Breast epithelium (tissue), 4 donors: ENCODE data around the gene POM121. TPM values are rescaled to one million over a fixed set of nuclear protein-coding genes. Genes with fewer than 3 reads are reported as not detected.
"Not testable (repeated sequence)": the region's sequence is repeated elsewhere in the genome, so short reads cannot be mapped to it uniquely, and the experiment has no call there.

Experiments
- DNase-seq, 2 donors: peaks; one replicate each; pipeline ENCODE4 v3.0.0-alpha.2; 2019; ENCODE audit warnings: low spot score in 2 of 2
- H3K27ac ChIP-seq, 2 donors: fragments of 200-600 bp; sonication (generic) in 1 of 2; one replicate each; pipeline ENCODE4 v1.5.1; 2016 to 2019; ENCODE audit warnings: mild to moderate bottlenecking in 1 of 2
- H3K27me3 ChIP-seq, 2 donors: fragments of 200-600 bp; sonication (generic) in 1 of 2; one replicate each; pipeline versions ENCODE4 v1.5.1 to v1.6.0; 2017 to 2019; ENCODE audit warnings: control low read depth in 1 of 2, mild to moderate bottlenecking in 1 of 2
- H3K36me3 ChIP-seq: fragments of 200-600 bp; one replicate; pipeline ENCODE4 v1.5.1; 2019
- H3K4me1 ChIP-seq, 2 donors: fragments of 200-600 bp; sonication (generic); one replicate each; pipeline ENCODE4 v1.5.1; 2016 to 2019; ENCODE audit warnings: control low read depth in 1 of 2
- H3K4me3 ChIP-seq, 3 donors: fragments of 200-600 bp; sonication (generic); 1 replicate in 2 of 3; 2 replicates in 1 of 3; pipeline ENCODE4 v1.5.1; 2016 to 2019; ENCODE audit warnings: mild to moderate bottlenecking in 3 of 3, moderate library complexity in 2 of 3
- H3K9me3 ChIP-seq, 2 donors: fragments of 200-600 bp; sonication (generic) in 1 of 2; one replicate each; pipeline ENCODE4 v1.5.1; 2016 to 2019; ENCODE audit warnings: control low read depth in 1 of 2
- intact Hi-C: fragments of 100-400 bp; cut with DNase I; formaldehyde crosslinking; loops from one replicate; pipeline ENCODE4 v1.15.1; 2023; ENCODE audit warnings: low total_unique reads
- total RNA-seq, 3 donors: library from RNA; depleted of rRNA; stranded (reverse); fragments of >200 nt; gene quantifications; one replicate each; pipeline ENCODE4 v1.1.0, GENCODE V29; 2016

The POM121 gene
- total RNA-seq, 3 donors from 2014 or later = 12.1 to 12.8 (median 12.3) TPM

GRCh38 chr7:72997887-72998468 is 73.1 kb downstream of the POM121 start:
- H3K27me3 ChIP-seq, H3K4me3 ChIP-seq, H3K9me3 ChIP-seq, DNase-seq, H3K27ac ChIP-seq, H3K4me1 ChIP-seq, H3K36me3 ChIP-seq, intact Hi-C loops: not testable (repeated sequence)

Other genes with a start within 250 kb of the POM121 start
- gene TYW1B, start 96.9 kb upstream of the POM121 start, total RNA-seq = 10 to 100 TPM in 1 of 3 donors, 1 to 10 TPM in 2; 3.0 to 10.2 (median 7.2) TPM
- under 1 TPM; 0.16 to 0.98 (median 0.88) TPM for gene TRIM74, start 44.4 kb downstream of the POM121 start, total RNA-seq
- gene SPDYE8, start 104.7 kb downstream of the POM121 start, total RNA-seq = not detected
- gene SPDYE11, start 132.8 kb downstream of the POM121 start, total RNA-seq = not detected
- not detected for gene SPDYE9, start 160.9 kb downstream of the POM121 start, total RNA-seq